CD4-positive, alpha-beta T cell treated with Interleukin-12 subunit alpha and Interleukin-12 subunit beta, for 1 hour (primary cell): ENCODE measurements around the gene CAPZB.

Experiments
- DNase-seq: peaks from one replicate; pipeline ENCODE4 v3.0.0-alpha.2; 2020

The CAPZB gene

DNA sequence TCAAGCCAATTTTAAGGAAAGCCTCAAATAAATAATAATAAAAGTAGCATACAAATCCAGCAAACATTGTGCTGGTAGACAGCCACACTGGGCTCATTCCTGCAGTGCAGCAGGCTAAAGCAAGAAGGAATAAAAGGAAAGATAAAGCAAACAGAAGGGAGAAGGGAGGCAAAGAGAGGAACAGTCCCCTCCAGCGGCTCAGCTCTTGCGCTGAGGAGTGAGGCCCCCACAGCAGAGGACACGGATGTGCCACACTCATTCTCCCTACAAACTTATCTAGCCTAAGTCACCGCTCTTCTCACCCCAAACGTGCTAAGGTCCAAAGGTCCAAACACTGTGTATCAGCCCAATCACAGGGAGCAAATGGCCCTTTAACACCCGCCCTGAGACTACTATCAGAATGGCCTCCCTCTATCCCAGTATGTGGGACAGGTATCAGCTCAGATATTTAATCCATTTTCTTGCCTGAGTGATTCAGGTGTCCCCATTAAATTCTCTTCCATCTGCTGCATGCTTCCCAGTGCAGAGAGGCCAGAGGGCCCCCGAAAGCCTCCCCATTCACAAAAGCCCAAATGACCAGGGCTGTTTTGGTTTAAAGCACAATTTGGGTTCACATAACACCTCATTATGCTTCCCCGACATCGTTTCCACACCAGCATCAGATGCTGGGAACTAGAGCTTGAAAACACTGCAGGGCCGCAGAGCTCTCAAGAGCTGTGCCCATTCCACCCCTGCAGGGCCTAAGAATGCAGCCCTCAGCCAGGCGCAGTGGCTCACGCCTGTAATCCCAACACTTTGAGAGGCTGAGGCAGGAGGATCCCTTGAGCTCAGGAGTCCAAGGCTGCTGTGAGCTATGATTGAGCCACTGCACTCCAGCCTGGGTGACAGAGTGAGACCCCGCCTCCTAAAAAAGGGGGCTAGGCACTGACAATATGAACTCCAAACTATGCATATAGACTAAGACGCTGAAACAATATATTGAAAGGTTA is 17.8 kb downstream of the CAPZB start:
- DNase-seq = no peak

DNA sequence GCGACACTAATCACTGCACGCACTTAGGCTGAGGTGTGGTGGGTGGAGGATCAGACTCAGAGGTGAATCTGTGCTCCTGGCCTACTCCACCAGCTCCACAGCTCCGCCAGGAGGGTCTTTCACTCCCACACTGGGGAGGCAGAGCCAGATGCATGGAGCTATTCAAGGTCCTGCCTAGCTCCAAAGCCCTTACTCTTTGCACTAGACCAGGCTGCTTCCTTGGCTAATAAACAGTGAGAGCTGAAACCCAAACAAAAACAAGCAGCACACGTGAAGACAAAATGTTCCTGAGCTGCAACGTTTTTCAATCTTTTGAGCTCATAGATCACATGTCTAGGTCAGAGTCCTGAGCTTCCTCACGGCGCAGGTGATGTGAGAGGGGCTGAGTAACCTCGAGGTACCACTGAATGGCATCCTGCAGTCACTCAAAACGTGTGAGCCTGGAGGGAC is 19.2 kb downstream of the CAPZB start:
- DNase-seq = no peak

DNA sequence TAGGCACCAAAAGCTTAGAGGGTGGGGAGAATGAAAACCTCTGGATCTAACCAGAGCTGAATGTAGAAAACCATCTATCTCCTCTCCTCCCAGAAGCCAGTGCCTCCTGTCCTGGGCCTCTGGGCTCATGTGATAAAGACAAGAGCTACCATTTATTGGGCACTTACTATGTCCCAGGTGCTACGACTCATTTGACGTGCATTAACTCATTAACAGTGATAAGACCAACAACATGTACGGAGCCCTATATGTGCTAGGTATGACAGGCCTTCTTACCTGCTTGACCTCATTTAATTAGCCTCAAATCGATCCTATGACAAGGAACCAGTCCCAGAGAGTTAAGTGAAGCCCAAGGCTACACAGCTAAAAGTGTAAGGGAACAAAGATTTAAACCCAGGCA is 19.7 kb downstream of the CAPZB start:
- DNase-seq = no peak

DNA sequence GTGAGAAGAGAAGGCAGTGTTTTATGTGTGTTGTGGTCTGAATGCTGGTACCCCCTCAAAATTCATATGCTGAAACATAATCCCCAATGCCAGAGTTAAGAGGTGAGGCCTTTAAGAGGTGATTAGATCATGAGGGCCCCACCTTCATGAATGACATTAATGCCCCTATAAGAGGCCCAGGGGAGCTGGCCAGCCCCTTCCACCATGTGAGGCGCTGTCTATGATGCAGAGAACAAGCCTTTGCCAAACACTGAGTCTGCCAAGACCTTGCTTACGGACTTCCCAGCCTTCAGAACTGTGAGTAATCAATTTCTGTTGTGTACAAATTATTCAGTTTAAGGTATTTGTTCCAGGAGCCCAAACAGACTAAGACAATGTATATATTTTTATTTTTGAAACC is 20.2 kb downstream of the CAPZB start:
- no peak for DNase-seq

DNA sequence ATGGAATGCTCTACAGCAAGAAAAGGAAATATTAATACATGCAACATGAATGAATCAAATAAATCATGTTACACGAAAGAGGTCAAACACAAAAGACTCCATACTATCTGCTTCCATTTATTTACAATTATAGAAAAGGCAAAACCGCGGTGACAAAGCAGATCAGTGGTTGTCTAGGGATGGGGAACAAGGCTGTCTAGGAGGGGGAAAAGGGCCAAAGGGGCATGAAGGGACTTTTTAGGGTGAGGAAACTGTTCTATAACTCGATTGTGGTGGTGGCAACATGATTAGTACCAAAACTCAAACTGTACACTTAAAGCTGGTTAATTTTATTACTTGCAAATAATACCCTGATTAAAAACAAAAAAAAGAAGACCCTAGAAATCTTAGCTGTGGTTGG is 20.6 kb downstream of the CAPZB start:
- no peak for DNase-seq

DNA sequence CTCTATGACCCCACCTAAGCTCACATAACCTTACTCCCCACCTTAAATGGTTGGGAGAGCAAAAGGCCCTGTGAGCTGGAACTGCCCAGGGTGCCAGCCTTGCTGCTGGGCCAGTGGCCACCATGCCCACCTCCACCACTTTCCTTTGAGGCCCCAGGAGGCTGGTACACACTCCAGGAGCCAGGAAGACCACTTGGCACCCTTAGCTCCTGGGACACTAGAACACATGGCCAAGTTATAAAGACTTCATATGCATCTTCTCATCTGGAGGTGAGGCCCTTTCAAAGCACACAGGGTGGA is 21.9 kb downstream of the CAPZB start:
- DNase-seq = no peak

DNA sequence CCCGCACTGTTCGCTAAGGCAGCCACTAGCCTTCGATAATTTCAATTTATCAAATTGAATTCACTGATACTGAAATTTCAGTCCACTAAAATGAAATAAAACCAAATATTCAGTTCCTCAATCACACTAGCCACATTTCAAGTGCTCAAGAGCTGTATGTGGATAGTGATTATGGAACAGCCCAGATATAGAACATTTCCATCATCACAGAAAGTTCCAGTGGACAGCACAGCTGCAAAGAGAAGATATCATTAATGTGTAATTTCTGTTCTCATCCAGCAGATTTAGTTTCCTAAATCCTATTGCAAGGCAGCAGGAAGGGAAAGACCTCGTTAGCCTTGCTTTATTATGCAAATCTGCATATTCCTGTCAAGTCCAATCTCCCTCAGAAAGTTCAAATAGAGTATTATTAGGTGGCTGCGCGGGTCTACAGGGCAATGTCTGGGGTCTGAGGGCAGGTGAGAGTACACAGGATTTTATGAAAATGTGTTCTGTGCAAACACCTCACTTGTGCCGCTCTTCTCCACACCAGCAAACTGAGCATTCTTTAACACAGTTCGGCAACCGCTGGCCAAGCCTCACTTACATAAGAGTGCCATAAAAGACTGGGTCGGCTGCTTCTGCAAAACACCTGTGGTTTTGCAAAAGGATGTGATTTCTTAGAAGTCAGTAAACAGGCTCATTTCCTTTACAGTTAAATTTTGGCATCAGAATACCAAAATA is 22.4 kb downstream of the CAPZB start:
- DNase-seq = peak; percentile 78

DNA sequence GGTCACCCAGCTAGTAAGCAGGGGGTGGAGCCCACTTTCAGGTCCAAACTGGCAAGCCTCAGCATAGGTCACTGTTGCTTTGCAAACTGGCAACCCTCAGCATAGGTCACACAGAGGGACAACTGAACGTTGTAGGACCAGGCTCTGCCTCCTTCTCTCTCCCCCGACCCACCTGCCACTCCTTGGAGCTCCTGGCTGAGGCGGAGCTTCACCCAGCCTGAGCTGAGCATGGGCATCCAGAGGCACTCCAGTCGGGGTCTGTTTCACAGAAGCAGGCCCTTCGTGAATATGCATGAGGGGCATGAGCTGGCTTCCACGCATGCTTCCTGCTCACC is 24.2 kb downstream of the CAPZB start:
- no peak for DNase-seq

DNA sequence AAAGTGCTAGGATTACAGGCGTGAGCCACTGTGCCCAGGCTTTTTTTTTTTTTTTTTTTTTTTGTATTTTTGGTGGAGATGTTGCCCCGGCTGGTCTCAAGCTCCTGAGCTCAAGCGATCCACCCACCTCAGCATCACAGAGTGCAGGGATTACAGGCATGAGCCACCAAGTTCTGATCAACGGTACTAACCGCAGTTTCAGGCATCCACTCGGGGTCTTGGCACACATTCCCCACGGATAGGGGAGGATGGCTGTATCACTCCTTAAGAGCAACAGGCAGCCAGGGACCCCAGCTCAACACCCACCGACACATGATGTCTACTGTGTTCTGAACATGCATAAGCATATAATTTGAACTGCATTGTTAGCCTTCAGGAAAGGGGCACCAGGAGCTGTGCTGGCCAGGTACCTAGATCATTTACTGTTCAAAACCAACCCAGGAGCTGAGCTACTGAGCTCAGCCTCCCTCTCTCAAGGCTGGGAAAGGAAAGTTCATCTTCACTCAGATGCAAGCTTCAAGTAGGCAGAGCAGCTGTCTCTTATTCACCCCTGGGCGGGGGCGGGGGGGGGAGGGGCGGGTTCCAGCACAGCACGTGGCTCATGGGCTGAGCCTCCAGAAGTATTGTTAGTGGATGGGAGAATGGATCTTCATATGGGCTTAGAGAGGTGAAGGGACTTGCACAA is 24.7 kb downstream of the CAPZB start:
- DNase-seq = no peak

DNA sequence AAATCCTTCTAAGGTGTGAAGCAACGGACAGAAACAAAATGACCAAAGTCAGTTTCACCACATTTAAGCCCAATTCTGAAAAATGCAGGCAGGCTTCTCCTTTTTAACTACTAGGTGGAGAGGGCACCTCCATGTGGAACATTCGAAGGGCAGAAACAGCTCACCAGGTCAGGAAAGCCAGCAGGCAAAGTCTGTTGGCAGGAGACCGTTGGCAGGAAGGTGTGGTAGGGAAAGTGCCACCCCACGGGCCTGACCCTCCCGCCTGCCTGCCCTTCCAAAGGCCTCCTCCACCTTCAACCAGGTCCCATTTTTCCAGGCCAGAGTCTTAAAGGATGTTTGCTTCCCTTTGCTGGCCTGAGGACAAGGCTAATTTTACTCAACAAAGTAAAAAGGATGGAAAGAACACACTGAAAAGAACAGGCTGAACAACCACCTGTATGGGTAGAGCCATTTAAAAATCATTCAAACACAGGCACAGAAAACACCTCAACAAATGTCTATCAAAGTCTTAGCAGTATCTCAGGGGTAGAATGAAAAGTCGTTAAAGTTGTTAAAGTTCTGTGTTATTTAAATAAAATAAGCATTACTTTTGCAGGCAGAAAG is 26.4 kb downstream of the CAPZB start:
- no peak for DNase-seq

DNA sequence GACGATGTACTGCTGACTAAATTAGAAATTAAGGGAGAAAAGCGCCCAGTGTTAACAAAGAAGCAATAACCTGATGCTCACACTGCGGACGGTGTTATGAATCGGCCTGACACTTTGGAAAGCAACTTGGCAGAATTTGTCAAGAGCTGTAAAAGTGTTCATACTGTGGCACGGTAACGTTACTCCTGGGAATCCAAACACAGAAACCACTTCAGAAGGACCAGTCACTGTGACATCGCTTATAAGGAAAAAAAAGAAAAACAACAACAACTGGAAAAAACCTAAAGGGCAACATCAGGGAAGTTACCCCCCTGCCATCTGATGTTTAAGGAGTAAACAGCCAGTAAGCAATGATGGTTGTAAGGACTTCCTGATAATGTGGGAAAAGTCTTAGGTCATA is 27.7 kb downstream of the CAPZB start:
- DNase-seq = no peak

DNA sequence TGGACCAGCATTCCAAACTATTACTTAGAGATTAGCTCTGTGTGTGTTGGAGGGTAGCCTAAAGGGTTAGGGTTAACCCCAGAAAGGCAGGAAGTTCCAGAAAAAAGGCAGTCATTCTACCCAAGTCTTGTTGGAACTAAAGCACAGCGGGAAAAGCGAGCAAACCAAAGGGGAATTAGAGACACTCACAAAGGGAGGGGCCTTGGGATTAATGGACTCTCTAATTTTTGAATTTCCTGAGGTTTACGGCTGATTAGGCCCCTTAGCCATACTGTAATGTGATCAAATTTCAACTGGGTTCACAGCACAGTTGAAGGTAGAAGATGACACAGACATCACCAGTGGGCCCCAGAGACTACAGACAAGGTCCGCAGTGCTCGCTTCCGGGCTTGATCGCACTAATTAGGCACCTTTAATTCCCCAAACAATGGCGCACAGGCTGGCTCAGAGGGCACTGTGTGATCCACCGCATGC is 28.3 kb downstream of the CAPZB start:
- no peak for DNase-seq

DNA sequence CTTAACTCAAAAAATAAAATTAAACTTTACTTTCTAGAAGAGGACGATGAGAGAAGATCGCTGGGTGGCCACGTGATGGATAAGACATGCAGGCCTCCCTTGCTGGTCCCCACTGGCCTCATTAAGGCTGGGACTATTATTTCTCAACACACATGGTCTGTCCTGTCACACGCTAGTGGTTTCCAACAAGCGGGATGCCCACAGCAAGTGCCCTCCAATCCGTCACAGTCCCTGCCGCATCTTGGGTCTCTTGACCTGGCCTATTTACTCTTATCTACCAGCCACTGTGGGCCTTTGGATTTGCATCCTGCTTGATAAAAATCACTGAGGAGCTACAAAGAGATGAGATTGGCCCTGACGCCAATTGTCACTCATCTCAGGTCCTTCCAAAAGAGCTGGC is 30.0 kb downstream of the CAPZB start:
- no peak for DNase-seq

DNA sequence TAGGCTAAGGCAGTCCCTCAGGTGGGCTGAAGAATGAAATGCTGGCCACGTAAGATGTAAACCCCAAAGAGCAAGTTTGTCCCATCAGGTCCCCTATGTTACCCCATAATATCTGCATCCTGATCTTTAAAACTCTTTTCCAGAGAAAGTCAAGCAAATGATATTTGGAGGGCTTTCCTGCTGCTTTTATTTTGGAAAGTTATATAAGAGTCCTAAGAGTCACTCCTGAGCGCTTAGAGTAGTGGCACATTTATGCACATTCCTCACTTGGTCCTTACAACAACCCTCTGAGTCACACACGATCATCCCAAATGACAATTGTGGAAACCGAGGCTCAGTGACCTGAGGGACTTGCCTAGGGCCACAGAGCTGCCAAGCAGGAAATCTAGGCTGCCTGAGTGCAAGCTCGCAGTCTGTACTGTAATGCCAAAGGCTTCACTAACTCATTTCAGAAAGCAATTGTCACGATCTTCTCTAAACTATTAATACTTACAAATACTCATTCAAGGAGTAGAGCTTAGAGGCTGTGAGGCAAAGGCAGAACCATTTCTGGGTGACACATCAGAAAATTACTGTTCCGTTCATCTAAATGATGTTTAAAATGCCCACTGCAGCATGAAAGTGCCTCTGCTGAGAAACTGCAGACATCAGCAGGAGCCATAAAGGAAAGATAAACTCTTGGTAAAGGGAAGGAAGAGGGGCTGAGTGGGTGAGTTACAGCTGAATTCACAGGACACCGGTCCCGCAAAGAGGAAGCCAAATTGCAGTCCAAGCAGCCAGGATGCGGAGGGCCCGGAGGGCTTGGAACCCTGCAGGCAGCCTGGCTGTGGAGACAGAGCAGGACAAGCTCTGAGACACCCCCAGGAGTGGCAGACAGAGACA is 30.8 kb downstream of the CAPZB start:
- no peak for DNase-seq

DNA sequence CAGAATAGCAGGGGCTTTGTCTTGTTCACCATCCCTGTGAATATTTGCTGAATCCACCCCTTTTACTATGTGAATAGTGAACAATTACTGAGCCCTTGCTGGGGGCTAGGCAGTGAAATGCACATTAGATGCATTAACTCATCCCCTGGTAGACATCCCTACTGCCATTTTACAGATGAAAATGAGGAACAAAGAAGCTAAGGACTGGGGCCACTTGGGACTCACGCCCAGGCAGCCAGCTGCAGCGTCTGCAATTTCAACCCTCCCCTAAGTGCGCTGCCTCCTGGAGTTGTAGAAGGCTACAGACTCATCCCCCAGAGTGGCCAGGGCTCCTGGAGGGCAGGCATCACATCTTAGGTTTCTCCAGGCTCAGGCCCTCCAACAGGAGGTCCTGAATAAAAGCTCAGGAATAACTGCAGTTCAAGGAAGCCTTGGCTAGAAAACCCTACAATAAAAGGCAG is 31.6 kb downstream of the CAPZB start:
- DNase-seq = no peak

DNA sequence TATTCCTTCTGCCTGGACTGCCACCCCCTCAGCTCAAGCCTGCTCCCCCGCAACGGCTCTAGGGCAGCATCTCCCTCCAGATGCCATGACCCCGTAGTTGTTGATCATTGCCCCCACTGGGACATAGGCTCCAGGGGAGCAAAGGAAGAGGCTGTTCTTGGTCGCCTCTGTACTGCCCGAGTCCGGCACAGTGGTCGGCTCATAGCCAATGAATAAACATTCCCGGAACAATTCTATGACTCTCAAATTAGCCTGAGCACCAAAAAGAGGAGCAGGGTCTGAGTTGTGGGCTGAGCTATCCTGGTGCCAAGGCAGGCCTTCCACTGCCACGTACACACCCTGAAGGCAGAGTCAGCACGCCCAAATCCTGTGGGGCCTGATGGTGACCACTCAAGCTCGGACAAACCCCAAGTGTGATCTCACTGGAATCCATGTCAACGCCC is 33.1 kb downstream of the CAPZB start:
- no peak for DNase-seq

DNA sequence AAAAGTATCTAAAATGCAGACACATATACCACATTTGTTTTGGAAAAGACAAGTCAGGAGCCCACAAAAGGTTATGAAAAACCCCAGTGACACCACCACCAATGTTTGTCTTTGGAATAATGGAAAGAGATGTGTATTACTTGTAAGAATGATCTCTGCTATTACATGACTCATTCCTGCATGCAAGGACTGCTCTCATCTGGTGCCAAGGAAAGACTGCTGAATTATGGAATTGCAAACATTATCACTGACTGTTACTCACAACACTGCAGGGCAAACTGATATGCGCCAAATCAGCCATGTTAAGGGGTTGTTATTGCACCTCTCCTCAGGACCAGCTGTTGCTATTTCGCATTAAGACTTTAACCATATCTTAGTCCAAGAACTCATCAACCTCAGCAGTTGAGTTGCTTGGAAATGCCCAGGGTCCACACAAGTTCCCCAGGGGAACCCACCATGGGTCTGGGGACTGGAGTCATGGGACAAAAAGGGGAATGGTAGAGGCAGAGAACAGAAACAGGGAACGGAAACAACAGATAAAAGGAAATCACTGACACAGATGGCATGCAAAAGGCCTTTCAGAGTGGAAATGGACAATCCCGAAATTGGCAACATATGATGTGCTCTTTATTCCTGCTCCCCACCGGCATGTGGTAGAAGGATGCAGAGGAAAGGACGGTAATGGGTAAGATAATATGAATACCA is 34.4 kb downstream of the CAPZB start:
- no peak for DNase-seq

DNA sequence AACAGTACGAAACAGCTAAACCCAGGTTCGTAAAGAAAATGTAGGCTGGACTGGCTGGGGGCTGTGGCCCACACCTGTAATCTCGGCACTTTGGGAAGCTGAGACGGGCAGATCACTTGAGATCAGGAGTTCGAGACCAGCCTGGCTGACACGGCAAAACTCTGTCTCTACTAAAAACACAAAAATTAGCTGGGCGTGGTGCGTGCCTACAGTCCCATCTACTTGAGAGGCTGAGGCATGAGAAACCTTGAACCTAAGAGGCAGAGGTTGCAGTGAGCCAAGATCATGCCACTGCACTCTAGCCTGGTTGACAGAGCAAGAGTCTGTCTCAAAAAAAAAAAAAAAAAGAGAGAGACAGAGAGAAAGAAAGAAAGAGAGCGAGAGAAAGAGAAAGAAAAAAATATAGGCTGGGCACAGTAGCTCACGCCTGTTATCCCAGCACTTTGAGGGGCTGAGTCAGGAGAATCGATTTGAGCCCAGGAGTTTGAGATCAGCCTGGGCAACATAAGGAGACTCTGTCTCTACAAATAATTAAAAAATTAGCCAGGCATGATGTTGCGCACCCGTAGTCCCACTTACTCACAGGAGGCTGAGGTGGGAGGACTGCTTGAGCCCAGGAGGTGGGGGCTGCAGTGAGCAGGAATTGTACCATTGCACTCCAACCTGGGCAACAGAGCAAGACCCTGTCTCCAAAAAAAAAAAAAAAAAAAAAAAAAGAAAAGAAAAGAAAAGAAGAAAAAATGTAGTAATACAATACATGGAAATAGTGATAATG is 35.7 kb downstream of the CAPZB start:
- no peak for DNase-seq

DNA sequence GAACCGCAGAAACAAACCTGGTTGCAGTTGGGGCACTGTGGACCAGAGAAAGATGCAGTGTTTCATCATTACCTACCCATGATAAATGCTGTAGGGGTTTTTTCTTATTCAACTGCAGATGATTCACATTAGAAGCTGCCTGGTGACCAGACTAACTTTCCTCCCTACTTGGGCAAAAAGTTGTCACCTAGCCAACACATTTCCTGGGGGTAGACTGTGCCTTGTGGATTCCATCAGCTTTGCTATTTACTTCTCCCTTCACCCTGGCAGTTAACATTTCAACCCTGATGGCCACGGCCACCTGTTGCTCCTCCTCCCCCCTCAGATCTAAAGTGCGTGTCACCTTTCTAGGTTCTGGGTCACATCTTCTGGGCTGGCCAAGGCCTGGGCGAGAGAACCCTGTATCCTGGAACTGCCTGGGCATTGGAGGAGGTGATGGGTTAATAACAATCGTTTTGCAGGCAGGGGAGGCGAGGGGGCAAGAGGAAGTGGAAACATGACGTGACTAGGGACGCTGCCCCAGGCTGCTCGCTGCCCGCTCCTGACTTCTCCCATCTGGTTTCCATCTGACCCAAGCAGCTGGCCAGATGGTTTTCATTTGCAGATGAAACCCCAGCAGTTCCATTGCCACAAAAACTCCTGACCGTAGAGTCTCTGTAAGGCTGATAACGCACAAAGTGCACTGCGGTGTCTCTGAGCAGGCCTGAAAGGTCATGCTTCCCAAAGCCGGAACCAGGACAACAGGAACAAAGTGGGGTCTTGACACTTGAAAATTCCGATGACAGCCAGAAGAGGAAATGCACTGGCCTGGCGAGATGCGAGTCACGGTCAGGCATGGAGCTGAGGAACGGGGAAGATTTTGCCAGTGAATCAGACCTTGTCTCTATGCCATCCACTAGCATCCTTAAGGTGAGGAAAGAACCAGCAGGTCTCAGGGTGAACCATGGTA is 36.6 kb downstream of the CAPZB start:
- DNase-seq = no peak
